COLO668 (cell line): ENCODE data around the gene ZER1.
"Not testable (repeated sequence)": the region's sequence is repeated elsewhere in the genome, so short reads cannot be mapped to it uniquely, and the experiment has no call there.

ENCODE experiments used
- DNase-seq: peaks from one replicate; lab custom pipeline; 2025; ENCODE audit not compliant: unreplicated experiment; lab: John Stamatoyannopoulos, UW

The ZER1 gene

GRCh38 chr9:128771745-128772519 lies at the start of gene ZER1:
TSS of gene ZER1 (minus strand) at chr9:128771927. CDS start at chr9:128755565, 16,362 bp downstream.
- DNase-seq: peak; percentile 96

- no peak for DNase-seq
Measured at GRCh38 chr9:128820665-128821583, 49.2 kb upstream of the ZER1 start.

- peak; percentile 9 for DNase-seq
Measured at GRCh38 chr9:128819716-128820664, 48.3 kb upstream of the ZER1 start.

DNA sequence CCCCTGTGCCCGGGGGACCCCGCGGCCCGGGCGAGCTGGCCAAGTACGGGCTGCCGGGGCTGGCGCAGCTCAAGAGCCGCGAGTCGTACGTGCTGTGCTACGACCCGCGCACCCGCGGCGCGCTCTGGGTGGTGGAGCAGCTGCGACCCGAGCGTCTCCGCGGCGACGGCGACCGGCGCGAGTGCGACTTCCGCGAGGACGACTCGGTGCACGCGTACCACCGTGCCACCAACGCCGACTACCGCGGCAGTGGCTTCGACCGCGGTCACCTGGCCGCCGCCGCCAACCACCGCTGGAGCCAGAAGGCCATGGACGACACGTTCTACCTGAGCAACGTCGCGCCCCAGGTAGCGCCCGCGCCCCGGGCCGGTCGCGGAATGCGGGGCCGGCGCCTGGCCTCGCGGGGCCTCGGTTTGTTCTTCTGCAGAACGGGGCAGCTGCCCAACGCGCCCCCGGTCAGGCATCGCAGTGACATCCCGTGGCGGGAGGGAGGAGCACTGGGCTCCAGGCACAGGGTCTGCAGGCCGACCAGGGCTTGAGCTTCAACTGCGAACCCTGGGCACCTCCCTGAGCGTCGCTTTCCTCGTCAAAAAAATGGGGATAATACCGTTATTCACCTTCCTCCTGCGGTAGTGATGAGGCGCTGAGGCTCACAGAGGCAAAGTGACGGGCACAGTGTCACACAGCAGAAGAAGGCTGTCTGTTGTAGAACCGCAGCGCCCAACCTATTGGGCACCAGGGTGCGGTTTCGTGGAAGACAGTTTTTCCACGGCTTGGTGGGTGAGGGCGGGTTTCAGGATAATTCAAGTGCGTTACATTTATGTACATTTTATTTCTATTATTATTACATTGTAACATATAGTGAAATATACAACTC lies 47.4 kb upstream of the ZER1 start:
- DNase-seq: peak; percentile 75

- DNase-seq: peak; percentile 98
Measured at GRCh38 chr9:128818099-128818838, 46.5 kb upstream of the ZER1 start, which contains the start of gene ENDOG. TSS of gene ENDOG (plus strand) at chr9:128818500. CDS start at chr9:128818685, 185 bp downstream.

DNA sequence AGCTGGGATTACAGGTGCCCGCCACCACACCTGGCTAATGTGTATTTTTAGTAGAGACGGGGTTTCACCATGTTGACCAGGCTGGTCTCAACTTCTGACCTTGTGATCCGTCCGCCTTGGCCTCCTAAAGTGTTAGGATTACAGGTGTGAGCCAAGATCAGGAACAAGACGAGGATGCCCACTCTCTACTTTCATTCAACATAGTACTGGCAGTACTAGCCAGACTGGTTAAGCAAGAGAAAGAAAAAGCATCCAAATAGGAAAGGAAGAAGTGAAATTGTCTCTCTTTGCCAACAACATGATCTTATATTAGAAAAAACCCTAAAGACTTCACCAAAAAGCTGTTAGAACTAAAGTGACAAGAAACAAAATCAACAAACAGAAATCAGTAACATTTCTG lies 39.1 kb upstream of the ZER1 start:
- no peak for DNase-seq

DNA sequence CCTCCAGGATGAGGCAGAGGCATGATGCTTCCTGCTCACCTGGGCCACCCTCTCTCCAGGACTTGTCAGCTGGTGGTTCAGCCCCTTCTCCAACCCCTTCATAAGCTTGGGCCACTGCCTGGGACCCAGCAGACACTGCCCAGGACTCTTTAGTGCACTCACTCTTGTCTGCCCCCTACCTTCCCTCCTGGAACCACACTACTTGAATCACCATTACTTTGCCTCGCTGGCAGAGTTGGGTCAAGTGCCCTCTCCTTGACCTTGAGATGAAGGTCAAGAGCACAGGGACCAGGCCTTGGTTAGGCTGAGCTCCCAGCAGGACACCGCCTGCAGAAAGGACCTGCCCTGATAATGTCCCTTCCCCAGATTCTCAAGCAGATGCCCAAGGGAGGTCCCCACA lies 38.1 kb upstream of the ZER1 start:
- DNase-seq: no peak

DNA sequence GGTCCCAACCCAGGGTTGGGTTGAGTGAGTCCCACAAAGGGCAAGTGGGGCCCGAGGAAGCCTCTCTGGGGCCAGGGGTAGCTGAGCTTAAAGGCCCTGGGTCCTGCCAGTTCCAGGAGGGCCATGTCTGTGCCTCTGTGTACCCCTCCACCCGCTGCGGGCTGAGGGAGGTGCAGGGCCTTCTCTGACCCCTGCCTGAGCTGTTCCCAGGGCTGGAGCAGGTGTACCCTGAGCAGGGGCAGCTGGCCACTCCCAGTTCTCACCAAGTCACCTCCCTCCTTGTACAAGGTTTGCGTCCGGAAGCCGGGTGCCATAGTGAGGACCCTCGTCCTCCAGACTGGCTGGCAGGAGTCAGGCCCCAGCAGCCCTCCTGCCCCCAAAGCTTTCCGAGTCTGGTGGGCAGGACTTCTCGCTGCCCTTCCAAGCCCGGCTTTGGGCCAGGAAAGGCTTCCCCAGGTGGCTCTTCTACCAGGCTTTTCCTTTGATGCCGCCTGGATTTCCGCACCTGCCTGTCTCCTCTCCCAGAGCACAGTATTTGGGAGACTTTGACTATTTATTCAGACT lies 37.4 kb upstream of the ZER1 start:
- no peak for DNase-seq

GRCh38 chr9:128808543-128808942 lies 36.8 kb upstream of the ZER1 start:
- DNase-seq: no peak

GRCh38 chr9:128807827-128808226 lies 36.1 kb upstream of the ZER1 start:
- DNase-seq: no peak

GRCh38 chr9:128805661-128806060 lies 33.9 kb upstream of the ZER1 start:
- DNase-seq: no peak

- DNase-seq: no peak
Measured at GRCh38 chr9:128802482-128802881, 30.8 kb upstream of the ZER1 start.

- DNase-seq: no peak
Measured at GRCh38 chr9:128800061-128800460, 28.3 kb upstream of the ZER1 start.

DNA sequence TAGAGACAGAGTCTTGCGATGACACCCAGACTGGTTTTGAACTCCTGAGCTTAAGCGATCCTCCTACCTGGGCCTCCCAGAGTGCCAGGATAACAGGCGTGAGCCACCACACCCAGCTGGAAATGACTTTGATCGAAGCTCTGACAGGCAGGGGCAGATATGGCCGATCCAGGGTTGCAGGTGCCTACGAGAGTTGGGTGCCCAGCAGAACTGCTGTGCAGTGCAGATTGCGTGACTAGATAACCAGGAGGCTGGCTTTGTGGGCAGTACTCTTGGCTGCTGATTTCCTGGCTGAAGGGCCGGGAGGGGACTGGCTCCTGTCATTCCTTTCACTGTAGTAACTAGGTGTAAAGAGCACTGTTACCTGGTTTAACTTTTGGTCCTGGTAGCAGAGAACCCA lies 27.2 kb upstream of the ZER1 start:
- DNase-seq: no peak

GRCh38 chr9:128794961-128795360 lies 23.2 kb upstream of the ZER1 start:
- not testable (repeated sequence) for DNase-seq

GRCh38 chr9:128792978-128793686 lies 21.4 kb upstream of the ZER1 start:
- no peak for DNase-seq

DNA sequence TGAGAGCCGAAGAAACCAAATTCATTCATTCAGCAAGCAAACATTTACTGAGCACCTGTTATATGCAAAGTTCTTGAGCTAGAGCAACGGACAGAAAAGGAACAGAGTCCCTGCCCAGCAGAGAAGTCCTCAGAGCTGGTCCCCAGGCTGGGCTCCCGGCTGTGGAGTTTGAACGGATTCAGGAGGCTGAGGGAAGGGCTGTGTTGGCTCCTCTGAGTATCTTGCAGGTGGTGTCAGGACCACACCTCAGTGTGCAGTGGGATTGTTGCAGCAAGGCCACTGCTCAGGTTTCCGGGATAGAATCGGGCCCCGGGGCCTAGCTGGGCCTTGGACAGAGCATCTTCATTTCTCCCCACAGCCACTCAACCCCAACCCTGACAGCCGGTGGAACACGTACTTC lies 20.4 kb upstream of the ZER1 start:
- no peak for DNase-seq

DNA sequence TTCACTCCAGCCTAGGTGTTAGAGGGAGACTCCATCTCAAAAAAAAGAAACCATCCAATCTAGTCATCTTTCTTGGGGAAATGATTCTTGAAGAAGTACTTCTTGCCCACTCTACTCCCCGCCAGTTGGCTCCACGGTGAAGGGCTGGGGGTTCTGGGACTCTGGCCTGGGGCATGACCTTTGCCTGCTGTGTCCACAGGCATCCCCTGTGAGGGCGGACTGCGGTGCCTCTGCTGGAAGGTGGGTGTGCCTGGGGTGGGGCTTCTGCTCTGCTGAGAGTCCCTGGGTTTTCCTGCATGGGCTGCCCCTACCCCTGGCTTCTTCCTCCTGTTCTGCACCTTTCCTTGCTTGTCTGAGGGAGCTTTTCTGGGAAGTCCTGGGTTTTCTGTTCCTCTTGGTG lies 18.8 kb upstream of the ZER1 start:
- DNase-seq: no peak
